Brain microvascular endothelial cell (primary cell): ENCODE data around the gene CAPN3.

Source experiments
- DNase-seq: peaks from one replicate; pipeline ENCODE4 v3.0.0-alpha.2; 2020
- H3K27ac ChIP-seq: fragments of 250-450 bp; sonication (Bioruptor Pico); 2 replicates; pipeline ENCODE4 v1.5.1; 2020; ENCODE audit warnings: mild to moderate bottlenecking, moderate library complexity
- H3K27me3 ChIP-seq: fragments of 250-450 bp; sonication (Bioruptor Pico); replicated peaks from 2 replicates; pipeline ENCODE4 v1.5.1; 2020; ENCODE audit warnings: mild to moderate bottlenecking
- H3K36me3 ChIP-seq: fragments of 250-450 bp; sonication (Bioruptor Pico); replicated peaks from 2 replicates; pipeline ENCODE4 v1.5.1; 2020; ENCODE audit warnings: mild to moderate bottlenecking
- H3K4me3 ChIP-seq: 2 replicates; pipeline ENCODE4 v1.5.1; 2011; ENCODE audit warnings: low read depth, mild to moderate bottlenecking, control low read depth, low read length, moderate library complexity
- in situ Hi-C: cut with HindIII; loops from 2 replicates; pipeline ENCODE4 v1.10.0; 2017; ENCODE audit warnings: low sequenced_read_pairs, low pct_ligation_motif_present
- TF ChIP-seq, protein P1 (sequence below): IDR thresholded peaks from 2 replicates; pipeline ENCODE4 v1.5.1; 2011; ENCODE audit warnings: low read depth, mild to moderate bottlenecking, moderate library complexity, low read length, control low read depth, inconsistent platforms; ENCODE audit errors: missing control alignments

The CAPN3 gene

DNA sequence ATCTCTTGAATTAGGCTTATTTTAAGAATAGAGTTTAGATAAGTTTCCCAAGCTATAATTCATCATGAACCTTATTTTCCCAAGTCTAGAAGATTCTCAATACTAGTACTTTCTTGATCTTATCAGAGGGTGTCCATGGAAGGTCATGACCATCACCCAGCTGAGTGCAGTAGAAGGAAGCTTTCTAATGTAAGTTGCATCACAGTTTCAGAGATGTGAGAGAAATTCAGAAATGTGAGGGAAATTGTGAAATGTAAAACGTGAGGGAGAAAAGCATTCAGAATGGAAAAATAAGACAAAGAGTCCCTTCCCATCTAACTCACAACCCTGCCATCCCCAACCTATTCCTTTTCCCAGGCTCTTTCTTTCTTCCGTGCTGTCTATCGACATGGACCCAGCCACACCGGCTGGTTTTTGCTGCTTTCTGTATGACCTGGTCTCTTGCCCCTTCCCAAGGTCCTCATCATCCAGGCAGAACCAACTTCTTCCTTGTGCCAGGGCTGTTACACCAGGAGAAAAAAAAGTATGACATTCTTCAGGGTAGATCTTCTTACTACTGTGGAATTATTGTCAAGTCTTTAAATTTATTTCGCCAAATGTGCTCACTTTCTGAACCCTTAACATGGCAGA lies 6.7 kb downstream of the CAPN3 start:
- H3K27ac ChIP-seq, result no peak overlapping the region
- no peaks in the 10 kb centered on the region for H3K27me3 ChIP-seq
- H3K4me3 ChIP-seq, result no peak overlapping the region
- no peaks in the 10 kb centered on the region for H3K36me3 ChIP-seq
- in situ Hi-C loops, result no loop called here
- DNase-seq, result no peak
- TF ChIP-seq, protein P1, sequence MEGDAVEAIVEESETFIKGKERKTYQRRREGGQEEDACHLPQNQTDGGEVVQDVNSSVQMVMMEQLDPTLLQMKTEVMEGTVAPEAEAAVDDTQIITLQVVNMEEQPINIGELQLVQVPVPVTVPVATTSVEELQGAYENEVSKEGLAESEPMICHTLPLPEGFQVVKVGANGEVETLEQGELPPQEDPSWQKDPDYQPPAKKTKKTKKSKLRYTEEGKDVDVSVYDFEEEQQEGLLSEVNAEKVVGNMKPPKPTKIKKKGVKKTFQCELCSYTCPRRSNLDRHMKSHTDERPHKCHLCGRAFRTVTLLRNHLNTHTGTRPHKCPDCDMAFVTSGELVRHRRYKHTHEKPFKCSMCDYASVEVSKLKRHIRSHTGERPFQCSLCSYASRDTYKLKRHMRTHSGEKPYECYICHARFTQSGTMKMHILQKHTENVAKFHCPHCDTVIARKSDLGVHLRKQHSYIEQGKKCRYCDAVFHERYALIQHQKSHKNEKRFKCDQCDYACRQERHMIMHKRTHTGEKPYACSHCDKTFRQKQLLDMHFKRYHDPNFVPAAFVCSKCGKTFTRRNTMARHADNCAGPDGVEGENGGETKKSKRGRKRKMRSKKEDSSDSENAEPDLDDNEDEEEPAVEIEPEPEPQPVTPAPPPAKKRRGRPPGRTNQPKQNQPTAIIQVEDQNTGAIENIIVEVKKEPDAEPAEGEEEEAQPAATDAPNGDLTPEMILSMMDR, result no peak

- in situ Hi-C loops, result no loop called here
- DNase-seq, result no peak
- no peak overlapping the region for H3K27ac ChIP-seq
- no peak overlapping the region for H3K4me3 ChIP-seq
- TF ChIP-seq, protein P1, result no peak
- no peaks in the 10 kb centered on the region for H3K27me3 ChIP-seq
- H3K36me3 ChIP-seq, result no peaks in the 10 kb centered on the region
Observed at GRCh38 chr15:42367041-42367440, 7.7 kb downstream of the CAPN3 start.

DNA sequence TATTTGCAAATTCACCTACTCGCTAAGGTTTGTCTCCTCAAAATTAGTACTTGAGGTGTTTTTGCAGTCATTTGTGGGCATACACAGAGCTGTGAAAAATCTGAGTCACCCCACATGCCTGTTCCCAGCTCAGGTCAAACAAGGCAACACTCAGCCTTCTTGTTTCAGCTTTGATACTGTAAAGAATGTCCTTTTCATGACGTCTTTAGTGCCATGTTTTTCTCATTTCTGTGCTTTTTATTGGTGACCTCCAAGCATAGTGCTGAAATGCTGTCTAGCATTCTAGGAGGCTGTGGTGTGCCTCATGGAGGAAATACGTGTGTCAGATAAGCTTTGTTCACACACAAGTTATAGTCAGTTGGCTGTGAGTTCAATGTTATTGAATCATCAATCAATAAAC lies 8.8 kb downstream of the CAPN3 start:
- H3K4me3 ChIP-seq, result no peak overlapping the region
- TF ChIP-seq, protein P1, result no peak
- no peaks in the 10 kb centered on the region for H3K27me3 ChIP-seq
- H3K27ac ChIP-seq, result no peak overlapping the region
- in situ Hi-C loops, result no loop called here
- no peaks in the 10 kb centered on the region for H3K36me3 ChIP-seq
- no peak for DNase-seq

GRCh38 chr15:42371096-42371495 lies 11.8 kb downstream of the CAPN3 start:
- no peaks in the 10 kb centered on the region for H3K36me3 ChIP-seq
- in situ Hi-C loops, result no loop called here
- H3K4me3 ChIP-seq, result no peak overlapping the region
- H3K27ac ChIP-seq, result no peak overlapping the region
- TF ChIP-seq, protein P1, result peak; percentile 41
- DNase-seq, result peak; percentile 34
- no peaks in the 10 kb centered on the region for H3K27me3 ChIP-seq

- H3K36me3 ChIP-seq, result no peaks in the 10 kb centered on the region
- no peak overlapping the region for H3K27ac ChIP-seq
- H3K4me3 ChIP-seq, result no peak overlapping the region
- H3K27me3 ChIP-seq, result no peaks in the 10 kb centered on the region
- DNase-seq, result no peak
- in situ Hi-C loops, result no loop called here
- TF ChIP-seq, protein P1, result no peak
Observed at GRCh38 chr15:42373274-42373673, 14.0 kb downstream of the CAPN3 start.

DNA sequence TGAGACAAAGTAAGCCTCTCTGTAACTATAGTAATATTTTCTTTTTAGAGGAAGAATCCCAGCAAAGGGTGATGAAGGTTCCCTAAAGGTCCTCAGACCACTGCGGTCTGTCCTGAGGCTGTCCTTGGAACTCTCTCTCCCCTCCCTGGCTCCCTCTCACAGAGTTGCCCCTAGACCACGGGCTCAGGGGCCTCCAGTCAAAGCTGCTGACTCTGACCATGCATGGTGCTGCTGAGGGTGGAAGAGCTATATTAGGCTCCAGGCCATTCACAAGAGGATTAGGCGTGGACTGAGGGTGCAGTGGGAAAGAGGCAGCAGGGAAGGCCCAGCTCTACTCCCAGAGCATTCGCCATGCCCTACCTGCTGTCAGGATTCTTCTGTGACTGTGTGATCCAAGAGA lies 14.6 kb downstream of the CAPN3 start:
- Histone ChIP-seq H3K36me3 (no peaks in the 10 kb centered on the region), H3K4me3 (no peak overlapping the region), H3K27ac (no peak overlapping the region), H3K27me3 (no peaks in the 10 kb centered on the region)
- TF ChIP-seq, protein P1, result no peak
- in situ Hi-C loops, result no loop called here
- no peak for DNase-seq
